H9 (cell line): ENCODE data around the gene CHCHD6. TPM values are rescaled to one million over a fixed set of nuclear protein-coding genes. Genes with fewer than 3 reads are reported as not detected.

Experiments
- DNase-seq: peaks from one replicate; pipeline ENCODE4 v3.0.0-alpha.2; 2017
- H2AFZ ChIP-seq: one replicate; pipeline ENCODE4 v1.6.1; 2013; ENCODE audit warnings: mild to moderate bottlenecking, low read length, control low read depth, moderate library complexity
- H2AK5ac ChIP-seq: 2 replicates; pipeline ENCODE4 v1.6.1; 2013; ENCODE audit warnings: low read length, control low read depth, mixed read lengths; ENCODE audit not compliant: insufficient read length
- H2BK120ac ChIP-seq: one replicate; pipeline ENCODE4 v1.6.1; 2013; ENCODE audit warnings: low read depth, mild to moderate bottlenecking, low read length, control low read depth, inconsistent platforms; ENCODE audit not compliant: poor library complexity, severe bottlenecking
- H2BK12ac ChIP-seq: 2 replicates; pipeline ENCODE4 v1.6.1; 2013; ENCODE audit warnings: low read length, control low read depth, mixed read lengths, low read depth; ENCODE audit not compliant: insufficient read length
- H2BK15ac ChIP-seq: 2 replicates; pipeline ENCODE4 v1.6.1; 2013; ENCODE audit warnings: low read depth, low read length, control low read depth
- H2BK20ac ChIP-seq: one replicate; pipeline ENCODE4 v1.6.1; 2013; ENCODE audit warnings: low read depth, mild to moderate bottlenecking, low read length, control low read depth, inconsistent platforms; ENCODE audit not compliant: poor library complexity, severe bottlenecking
- H2BK5ac ChIP-seq: 2 replicates; pipeline ENCODE4 v1.6.1; 2013; ENCODE audit warnings: low read length, control low read depth, mixed read lengths; ENCODE audit not compliant: insufficient read length
- H3K14ac ChIP-seq: 2 replicates; pipeline ENCODE4 v1.6.1; 2013; ENCODE audit warnings: low read length, control low read depth; ENCODE audit not compliant: insufficient read depth
- H3K18ac ChIP-seq: 2 replicates; pipeline ENCODE4 v1.6.1; 2013; ENCODE audit warnings: low read depth, mild to moderate bottlenecking, mixed read lengths, low read length, control low read depth; ENCODE audit not compliant: insufficient read length
- H3K23ac ChIP-seq: 2 replicates; pipeline ENCODE4 v1.6.1; 2013; ENCODE audit warnings: low read length, control low read depth, mixed read lengths, low read depth; ENCODE audit not compliant: insufficient read length
- H3K23me2 ChIP-seq: 2 replicates; pipeline ENCODE4 v1.6.1; 2013; ENCODE audit warnings: low read depth, mild to moderate bottlenecking, mixed read lengths, low read length, control low read depth; ENCODE audit not compliant: insufficient read length, poor library complexity, severe bottlenecking
- H3K27ac ChIP-seq: 2 replicates; pipeline ENCODE4 v1.5.1; 2013; ENCODE audit warnings: low read length, control low read depth, mixed read lengths, low read depth; ENCODE audit not compliant: insufficient read length
- H3K27me3 ChIP-seq: 2 replicates; pipeline ENCODE4 v1.6.1; 2013; ENCODE audit warnings: low read length, control low read depth, inconsistent platforms; ENCODE audit not compliant: insufficient read depth
- H3K4ac ChIP-seq: 2 replicates; pipeline ENCODE4 v1.6.1; 2013; ENCODE audit warnings: low read depth, mild to moderate bottlenecking, control low read depth, inconsistent platforms, low read length, moderate library complexity
- H3K4me1 ChIP-seq: 2 replicates; pipeline ENCODE4 v1.6.1; 2013; ENCODE audit warnings: low read length, control low read depth, inconsistent platforms; ENCODE audit not compliant: insufficient read depth
- H3K4me2 ChIP-seq: 2 replicates; pipeline ENCODE4 v1.6.1; 2013; ENCODE audit warnings: low read length, control low read depth, mixed read lengths; ENCODE audit not compliant: insufficient read length, insufficient read depth
- H3K56ac ChIP-seq: 2 replicates; pipeline ENCODE4 v1.6.1; 2013; ENCODE audit warnings: low read depth, mild to moderate bottlenecking, mixed read lengths, low read length, control low read depth; ENCODE audit not compliant: insufficient read length
- H3K79me1 ChIP-seq: 2 replicates; pipeline ENCODE4 v1.6.1; 2013; ENCODE audit warnings: low read depth, mild to moderate bottlenecking, moderate library complexity, low read length, control low read depth, inconsistent platforms; ENCODE audit not compliant: insufficient read depth, poor library complexity, severe bottlenecking
- H3K79me2 ChIP-seq: 2 replicates; pipeline ENCODE4 v1.6.1; 2013; ENCODE audit warnings: low read length, control low read depth, inconsistent platforms; ENCODE audit not compliant: insufficient read depth
- H3K9ac ChIP-seq: 2 replicates; pipeline ENCODE4 v1.6.1; 2013; ENCODE audit warnings: low read length, control low read depth, mixed read lengths; ENCODE audit not compliant: insufficient read length; ENCODE audit errors: extremely low read depth
- H3K9me3 ChIP-seq: one replicate; pipeline ENCODE4 v1.6.1; 2013; ENCODE audit warnings: low read depth, low read length, inconsistent platforms; ENCODE audit not compliant: control insufficient read depth
- H3T11ph ChIP-seq: one replicate; pipeline ENCODE4 v1.6.1; 2013; ENCODE audit warnings: mild to moderate bottlenecking, low read length, control low read depth, inconsistent platforms
- H4K20me1 ChIP-seq: one replicate; pipeline ENCODE4 v1.6.1; 2013; ENCODE audit not compliant: control insufficient read depth, insufficient read length, insufficient read depth
- H4K5ac ChIP-seq: 2 replicates; pipeline ENCODE4 v1.6.1; 2013; ENCODE audit warnings: low read depth, mild to moderate bottlenecking, mixed read lengths, low read length, control low read depth; ENCODE audit not compliant: insufficient read length
- H4K8ac ChIP-seq: replicated peaks from 2 replicates; pipeline ENCODE4 v1.6.1; 2013; ENCODE audit warnings: low read length, control low read depth, mixed read lengths, low read depth; ENCODE audit not compliant: insufficient read length
- H4K91ac ChIP-seq: 2 replicates; pipeline ENCODE4 v1.6.1; 2013; ENCODE audit warnings: low read depth, mild to moderate bottlenecking, moderate library complexity, mixed read lengths, low read length, control low read depth; ENCODE audit not compliant: insufficient read length
- H3K27ac Mint-ChIP-seq, 3 experiments: 2 replicates in 2 of 3; 3 replicates in 1 of 3; pipeline ENCODE4 v1.8.0; 2020 to 2021; ENCODE audit warnings: mixed read lengths in 3 of 3, mild to moderate bottlenecking in 1 of 3, moderate library complexity in 1 of 3
- H3K27me3 Mint-ChIP-seq: 2 replicates; pipeline ENCODE4 v1.8.0; 2021; ENCODE audit warnings: low read depth, mild to moderate bottlenecking, moderate library complexity, mixed read lengths
- H3K36me3 Mint-ChIP-seq, 3 experiments: 2 replicates in 2 of 3; 3 replicates in 1 of 3; pipeline ENCODE4 v1.8.0; 2020 to 2021; ENCODE audit warnings: low read depth in 3 of 3, mixed read lengths in 3 of 3; ENCODE audit not compliant: insufficient read depth in 1 of 3
- H3K4me1 Mint-ChIP-seq, 2 experiments: 2 replicates each; pipeline ENCODE4 v1.8.0; 2020; ENCODE audit warnings: mixed read lengths in 2 of 2
- H3K4me3 Mint-ChIP-seq, 2 experiments: 2 replicates in 1 of 2; 3 replicates in 1 of 2; pipeline ENCODE4 v1.8.0; 2020 to 2021; ENCODE audit warnings: mild to moderate bottlenecking in 2 of 2, mixed read lengths in 2 of 2, moderate library complexity in 1 of 2
- H3K9me3 Mint-ChIP-seq, 2 experiments: 2 replicates in 1 of 2; 3 replicates in 1 of 2; pipeline ENCODE4 v1.8.0; 2020; ENCODE audit warnings: mild to moderate bottlenecking in 2 of 2, mixed read lengths in 2 of 2, moderate library complexity in 1 of 2
- WGBS: extraction: QIAGEN DNeasy Blood & Tissue Kit; methylation state at CpG from one replicate; pipeline ENCODE4 v1.1.7; 2013; ENCODE audit warnings: missing lambda C conversion rate, low lambda C conversion rate, mixed read lengths; ENCODE audit not compliant: insufficient read length; ENCODE audit errors: extremely low coverage; 5-methylcytosine and 5-hydroxymethylcytosine counted together
- total RNA-seq: library from RNA; stranded (reverse); gene quantifications from 2 replicates; pipeline ENCODE4 v1.2.1, GENCODE V29; 2021
- TF ChIP-seq, protein P1 (sequence below): fragments of 200-600 bp; sonication (generic); conservative IDR thresholded peaks from 3 replicates; pipeline ENCODE4 v1.8.0; 2021; ENCODE audit warnings: antibody characterized with exemption, mild to moderate bottlenecking

The CHCHD6 gene
- total RNA-seq, 1 experiment from 2014 or later: 34.2 TPM

DNA sequence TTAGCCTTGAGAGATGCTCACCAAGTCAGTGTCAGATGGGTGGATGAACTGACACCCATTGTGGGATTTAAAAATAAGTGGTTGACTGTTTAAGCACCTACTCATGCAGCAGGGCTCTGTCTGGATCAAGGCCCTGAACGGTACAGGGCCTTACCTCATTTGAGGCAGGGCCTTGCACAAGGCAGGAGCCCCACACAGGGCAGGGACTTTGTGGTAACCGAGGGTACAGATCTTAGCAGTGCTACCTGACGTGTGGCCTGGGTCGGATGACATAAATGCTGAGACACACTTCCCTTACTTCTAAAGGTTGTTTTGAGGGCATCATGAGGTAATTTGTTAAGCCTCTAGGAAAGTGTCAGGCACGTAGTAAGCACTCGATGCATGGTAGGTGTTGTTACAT, 219.4 kb downstream of the CHCHD6 start:
- Histone ChIP-seq H3K56ac (no peak overlapping the region), H2AK5ac (no peak overlapping the region), H3K4me2 (no peak overlapping the region), H2AFZ (no peak overlapping the region), H3K27me3 (no peaks in the 10 kb centered on the region), H3K4ac (no peak overlapping the region), H3K14ac (no peak overlapping the region), H2BK20ac (no peak overlapping the region), H2BK5ac (no peak overlapping the region), H3K9me3 (no peaks in the 10 kb centered on the region), H3K23me2 (no peaks in the 10 kb centered on the region), H2BK12ac (no peak overlapping the region), H2BK120ac (no peak overlapping the region), H3K79me1 (no peaks in the 10 kb centered on the region), H4K5ac (no peak overlapping the region), H3K27ac (no peak overlapping the region), H4K8ac (peak overlapping the region; percentile 40), H3K18ac (no peak overlapping the region), H3K4me1 (no peaks in the 10 kb centered on the region), H4K91ac (no peak overlapping the region), H4K20me1 (no peaks in the 10 kb centered on the region), H3K79me2 (no peaks in the 10 kb centered on the region), H3K23ac (no peak overlapping the region), H2BK15ac (no peak overlapping the region), H3K9ac (no peak overlapping the region), H3T11ph (no peak overlapping the region)
- WGBS: no CpG with 5 or more reads among the region's 6 CpGs
- DNase-seq: no peak
- H3K9me3 Mint-ChIP-seq: peaks cover 11 to 12% of the 10 kb centered on the region in 2 experiments; a peak in 4 of 5 replicates
- H3K27me3 Mint-ChIP-seq: no peaks in the 10 kb centered on the region; the same call in 1 of the 2 replicates
- peak overlapping the region in 1 of 3 experiments; percentile 13; a peak in 1 of 7 replicates for H3K27ac Mint-ChIP-seq
- H3K4me3 Mint-ChIP-seq: no peak overlapping the region; a peak in 1 of 5 replicates
- H3K4me1 Mint-ChIP-seq: peaks cover 0 to 5% of the 10 kb centered on the region in 2 experiments; a peak in 1 of 4 replicates
- H3K36me3 Mint-ChIP-seq: peaks cover 0 to 14% (median 9%) of the 10 kb centered on the region in 3 experiments; a peak in 6 of 7 replicates
- TF ChIP-seq, protein P1, sequence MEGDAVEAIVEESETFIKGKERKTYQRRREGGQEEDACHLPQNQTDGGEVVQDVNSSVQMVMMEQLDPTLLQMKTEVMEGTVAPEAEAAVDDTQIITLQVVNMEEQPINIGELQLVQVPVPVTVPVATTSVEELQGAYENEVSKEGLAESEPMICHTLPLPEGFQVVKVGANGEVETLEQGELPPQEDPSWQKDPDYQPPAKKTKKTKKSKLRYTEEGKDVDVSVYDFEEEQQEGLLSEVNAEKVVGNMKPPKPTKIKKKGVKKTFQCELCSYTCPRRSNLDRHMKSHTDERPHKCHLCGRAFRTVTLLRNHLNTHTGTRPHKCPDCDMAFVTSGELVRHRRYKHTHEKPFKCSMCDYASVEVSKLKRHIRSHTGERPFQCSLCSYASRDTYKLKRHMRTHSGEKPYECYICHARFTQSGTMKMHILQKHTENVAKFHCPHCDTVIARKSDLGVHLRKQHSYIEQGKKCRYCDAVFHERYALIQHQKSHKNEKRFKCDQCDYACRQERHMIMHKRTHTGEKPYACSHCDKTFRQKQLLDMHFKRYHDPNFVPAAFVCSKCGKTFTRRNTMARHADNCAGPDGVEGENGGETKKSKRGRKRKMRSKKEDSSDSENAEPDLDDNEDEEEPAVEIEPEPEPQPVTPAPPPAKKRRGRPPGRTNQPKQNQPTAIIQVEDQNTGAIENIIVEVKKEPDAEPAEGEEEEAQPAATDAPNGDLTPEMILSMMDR: no peak
